G401.6 (cell line): Measurements from ENCODE around the gene COL1A1.

Experiments
- FAIRE-seq: peaks from 2 replicates; lab custom pipeline; 2012; peaks lifted over from hg19 to GRCh38; lab: Jason Lieb, UNC

The COL1A1 gene

GRCh38 chr17:50171371-50172071 is 29.9 kb downstream of the COL1A1 start:
- no peak for FAIRE-seq

GRCh38 chr17:50170662-50171370 is 30.6 kb downstream of the COL1A1 start:
- no peak for FAIRE-seq

GRCh38 chr17:50169881-50170459 is 31.5 kb downstream of the COL1A1 start:
- FAIRE-seq: no peak

GRCh38 chr17:50169121-50169764 is 32.2 kb downstream of the COL1A1 start:
- no peak for FAIRE-seq

GRCh38 chr17:50168319-50168718 is 33.1 kb downstream of the COL1A1 start:
- no peak for FAIRE-seq

GRCh38 chr17:50167371-50167770 is 34.1 kb downstream of the COL1A1 start:
- FAIRE-seq: no peak

GRCh38 chr17:50166518-50167181 is 34.8 kb downstream of the COL1A1 start:
- no peak for FAIRE-seq

GRCh38 chr17:50165867-50166517 is 35.4 kb downstream of the COL1A1 start, which contains the start of gene SGCA:
SGCA (plus strand) TSS chr17:50166005; CDS start chr17:50166041, 36 bp downstream.
- FAIRE-seq: no peak

GRCh38 chr17:50165466-50165865 is 36.0 kb downstream of the COL1A1 start:
- FAIRE-seq: no peak

- no peak for FAIRE-seq
Measured at GRCh38 chr17:50165066-50165465, 36.4 kb downstream of the COL1A1 start.

GRCh38 chr17:50164697-50164988 is 36.8 kb downstream of the COL1A1 start:
- FAIRE-seq: no peak

GRCh38 chr17:50163843-50164696 is 37.4 kb downstream of the COL1A1 start:
- no peak for FAIRE-seq

GRCh38 chr17:50162466-50163254 is 38.8 kb downstream of the COL1A1 start:
- no peak for FAIRE-seq

- FAIRE-seq: no peak
Measured at GRCh38 chr17:50161911-50162288, 39.5 kb downstream of the COL1A1 start.

- peak; percentile 79 for FAIRE-seq
Measured at GRCh38 chr17:50161023-50161910, 40.2 kb downstream of the COL1A1 start.

GRCh38 chr17:50157891-50158290 is 43.5 kb downstream of the COL1A1 start:
- FAIRE-seq: no peak

- peak; percentile 21 for FAIRE-seq
Measured at GRCh38 chr17:50155115-50155819, 46.2 kb downstream of the COL1A1 start.

- no peak for FAIRE-seq
Measured at GRCh38 chr17:50154604-50155003, 46.8 kb downstream of the COL1A1 start.
